B cell (primary cell): ENCODE data around the gene LACTB. TPM values are rescaled to one million over a fixed set of nuclear protein-coding genes. Genes with fewer than 3 reads are reported as not detected.

Experiments used
- ATAC-seq: fragments of 200-7000 bp; cut with Tn5 transposase; one replicate; pipeline ENCODE4 v1.10.0; 2021; ENCODE audit warnings: low read depth, mild to moderate bottlenecking, moderate number of reproducible peaks, moderate library complexity
- CTCF ChIA-PET: fragments of 350-600 bp; sonication (Branson Sonifier 250); formaldehyde crosslinking; loops from one replicate; lab custom pipeline; 2021; ENCODE audit warnings: antibody characterized with exemption, inconsistent platforms; lab: Charles Lee
- POLR2A ChIA-PET: fragments of 350-600 bp; sonication (Branson Sonifier 250); formaldehyde crosslinking; loops from one replicate; lab custom pipeline; 2021; ENCODE audit warnings: antibody characterized with exemption; lab: Charles Lee
- DNase-seq: peaks from one replicate; pipeline ENCODE4 v3.0.0; 2013
- H2AFZ ChIP-seq: 2 replicates; pipeline ENCODE4 v1.6.1; 2012; ENCODE audit warnings: mild to moderate bottlenecking, low read depth, low read length; ENCODE audit not compliant: insufficient read depth, poor library complexity, severe bottlenecking
- H3K27ac ChIP-seq, 2 donors: 1 replicate in 1 of 2; 2 replicates in 1 of 2; pipeline ENCODE4 v1.5.1; 2012 to 2013; ENCODE audit warnings: low read length in 2 of 2, mild to moderate bottlenecking in 2 of 2, moderate library complexity in 1 of 2
- H3K27me3 ChIP-seq, 4 experiments: fragments of 200-600 bp in 1 of 4; sonication (generic) in 1 of 4; replicated peaks in 1 of 4; 1 replicate in 2 of 4; 2 replicates in 2 of 4; pipeline versions ENCODE4 v1.6.1 to v1.7.0; 2013 to 2016; ENCODE audit warnings: low read length in 3 of 4, mild to moderate bottlenecking in 2 of 4, mixed read lengths in 1 of 4, moderate library complexity in 1 of 4; ENCODE audit not compliant: insufficient read depth in 4 of 4, control insufficient read depth in 3 of 4; ENCODE audit errors: control extremely low read depth in 1 of 4
- H3K36me3 ChIP-seq, 2 experiments: replicated peaks in 1 of 2; 1 replicate in 1 of 2; 2 replicates in 1 of 2; pipeline versions ENCODE4 v1.6.1 to v1.7.1; 2013; ENCODE audit warnings: low read length in 1 of 2; ENCODE audit not compliant: insufficient read depth in 2 of 2, control insufficient read depth in 1 of 2; ENCODE audit errors: control extremely low read depth in 1 of 2, extremely low read depth in 1 of 2
- H3K4me1 ChIP-seq, 2 donors: fragments of 200-600 bp in 1 of 2; sonication (generic) in 1 of 2; 1 replicate in 1 of 2; 2 replicates in 1 of 2; pipeline versions ENCODE4 v1.5.1 to v1.6.1; 2013 to 2017; ENCODE audit warnings: low read length in 2 of 2; ENCODE audit not compliant: control insufficient read depth in 2 of 2, insufficient read depth in 2 of 2
- H3K4me2 ChIP-seq: replicated peaks from 2 replicates; pipeline ENCODE3; 2012; ENCODE audit warnings: mild to moderate bottlenecking, low read depth, low read length; ENCODE audit not compliant: poor library complexity, severe bottlenecking
- H3K4me3 ChIP-seq, 5 experiments: fragments of 200-600 bp in 1 of 5; sonication (generic) in 1 of 5; 1 replicate in 3 of 5; 2 replicates in 2 of 5; pipeline versions ENCODE4 v1.5.1 to v1.7.0; 2011 to 2016; ENCODE audit warnings: low read length in 4 of 5, mild to moderate bottlenecking in 4 of 5, low read depth in 2 of 5, control low read depth in 1 of 5, moderate library complexity in 1 of 5; ENCODE audit not compliant: insufficient read depth in 1 of 5; ENCODE audit errors: control extremely low read depth in 1 of 5, extremely low read depth in 1 of 5
- H3K79me2 ChIP-seq: fragments of 200-600 bp; sonication (generic); one replicate; pipeline ENCODE4 v1.6.0; 2016; ENCODE audit warnings: low read length; ENCODE audit not compliant: control insufficient read depth, insufficient read depth
- H3K9ac ChIP-seq: fragments of 200-600 bp; sonication (generic); 2 replicates; pipeline ENCODE4 v1.6.1; 2017; ENCODE audit warnings: mild to moderate bottlenecking, low read length, moderate library complexity
- H3K9me3 ChIP-seq, 3 donors: one replicate each; pipeline versions ENCODE4 v1.6.1 to v1.7.1; 2013; ENCODE audit warnings: low read length in 2 of 3; ENCODE audit not compliant: control insufficient read depth in 2 of 3, insufficient read depth in 1 of 3; ENCODE audit errors: control extremely low read depth in 1 of 3
- H4K20me1 ChIP-seq: 2 replicates; pipeline ENCODE4 v1.6.0; 2012; ENCODE audit warnings: mild to moderate bottlenecking, low read length; ENCODE audit not compliant: insufficient read depth, control insufficient read depth, poor library complexity, severe bottlenecking
- H3K27ac Mint-ChIP-seq: one replicate; pipeline ENCODE4 v1.8.0; 2021; ENCODE audit warnings: mixed read lengths
- H3K27me3 Mint-ChIP-seq: one replicate; pipeline ENCODE4 v1.8.0; 2021; ENCODE audit warnings: mixed read lengths
- H3K4me1 Mint-ChIP-seq: one replicate; pipeline ENCODE4 v1.8.0; 2021; ENCODE audit warnings: mixed read lengths
- H3K4me3 Mint-ChIP-seq: one replicate; pipeline ENCODE4 v1.8.0; 2021; ENCODE audit warnings: mixed read lengths
- H3K9me3 Mint-ChIP-seq: one replicate; pipeline ENCODE4 v1.8.0; 2022; ENCODE audit warnings: mixed read lengths; ENCODE audit not compliant: insufficient read depth
- EZH2 ChIP-seq: IDR thresholded peaks from 2 replicates; pipeline ENCODE4 v1.6.1; 2012; ENCODE audit warnings: borderline replicate concordance, low read depth, mild to moderate bottlenecking, moderate library complexity, low read length; ENCODE audit not compliant: insufficient read depth, poor library complexity, severe bottlenecking
- WGBS: methylation state at CpG from one replicate; pipeline ENCODE4 v1.1.5; 2013; ENCODE audit warnings: missing lambda C conversion rate; ENCODE audit not compliant: insufficient coverage; 5-methylcytosine and 5-hydroxymethylcytosine counted together
- intact Hi-C: fragments of 100-400 bp; cut with micrococcal nuclease; formaldehyde crosslinking; loops from one replicate; pipeline ENCODE4 v1.10.0; 2022
- polyA plus RNA-seq: library from polyadenylated mRNA; depleted of rRNA; stranded (reverse); fragments of >200 nt; gene quantifications from 2 replicates; pipeline ENCODE4 v1.2.3, GENCODE V29; 2012
- total RNA-seq, 2 donors: library from RNA; stranded (reverse); fragments of 120-200 nt in 1 of 2; gene quantifications; 1 replicate in 1 of 2; 2 replicates in 1 of 2; pipeline versions ENCODE4 v1.2.3 to v1.2.4, GENCODE V29; 2013 to 2022
- TF ChIP-seq, protein P1 (sequence below): fragments of 200-600 bp; IDR thresholded peaks from one replicate; pipeline ENCODE4 v1.8.0; 2022; ENCODE audit warnings: antibody characterized with exemption, mild to moderate bottlenecking

Gene LACTB
- total and polyA plus RNA-seq, 2 donors (not counting 1 experiment from before 2014, with no cell fraction given) = 5.0 to 20.0 TPM

DNA sequence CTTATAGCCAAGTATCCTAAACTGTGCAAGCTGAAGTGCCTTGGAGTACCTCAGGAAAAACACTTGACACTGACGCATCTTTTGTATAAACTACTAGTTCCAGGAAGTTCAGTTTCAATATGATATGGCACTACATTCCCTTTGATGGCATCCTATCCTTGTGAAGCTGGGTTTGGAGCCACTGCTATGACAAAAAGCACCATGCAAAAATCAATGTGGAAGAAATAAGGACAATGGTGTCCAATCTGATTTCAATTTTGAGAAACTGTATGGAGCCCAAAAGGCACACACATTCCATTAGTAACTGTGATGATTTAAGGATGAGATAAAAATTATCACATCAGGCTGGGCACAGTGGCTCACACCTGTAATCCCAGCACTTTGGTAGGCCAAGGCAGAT is 30.0 kb downstream of the LACTB start:
- Histone ChIP-seq H3K9me3 (no peaks in the 10 kb centered on the region), H3K27ac (no peak overlapping the region), H3K79me2 (peaks cover 9% of the 10 kb centered on the region), H3K4me1 (peaks cover 3 to 7% of the 10 kb centered on the region in 2 donors), H3K36me3 (peaks cover 4 to 28% of the 10 kb centered on the region in 2 experiments), H3K4me2 (no peak overlapping the region), H3K4me3 (no peak overlapping the region), H3K9ac (no peak overlapping the region), H2AFZ (no peak overlapping the region), H3K27me3 (no peaks in the 10 kb centered on the region), H4K20me1 (no peaks in the 10 kb centered on the region)
- POLR2A ChIA-PET = no interaction called here
- ATAC-seq (no peak), DNase-seq (no peak)
- Mint-ChIP-seq H3K4me1 (peaks cover 18% of the 10 kb centered on the region), H3K4me3 (no peak overlapping the region), H3K9me3 (no peaks in the 10 kb centered on the region), H3K27me3 (no peaks in the 10 kb centered on the region), H3K27ac (no peak overlapping the region)
- TF ChIP-seq, protein P1, sequence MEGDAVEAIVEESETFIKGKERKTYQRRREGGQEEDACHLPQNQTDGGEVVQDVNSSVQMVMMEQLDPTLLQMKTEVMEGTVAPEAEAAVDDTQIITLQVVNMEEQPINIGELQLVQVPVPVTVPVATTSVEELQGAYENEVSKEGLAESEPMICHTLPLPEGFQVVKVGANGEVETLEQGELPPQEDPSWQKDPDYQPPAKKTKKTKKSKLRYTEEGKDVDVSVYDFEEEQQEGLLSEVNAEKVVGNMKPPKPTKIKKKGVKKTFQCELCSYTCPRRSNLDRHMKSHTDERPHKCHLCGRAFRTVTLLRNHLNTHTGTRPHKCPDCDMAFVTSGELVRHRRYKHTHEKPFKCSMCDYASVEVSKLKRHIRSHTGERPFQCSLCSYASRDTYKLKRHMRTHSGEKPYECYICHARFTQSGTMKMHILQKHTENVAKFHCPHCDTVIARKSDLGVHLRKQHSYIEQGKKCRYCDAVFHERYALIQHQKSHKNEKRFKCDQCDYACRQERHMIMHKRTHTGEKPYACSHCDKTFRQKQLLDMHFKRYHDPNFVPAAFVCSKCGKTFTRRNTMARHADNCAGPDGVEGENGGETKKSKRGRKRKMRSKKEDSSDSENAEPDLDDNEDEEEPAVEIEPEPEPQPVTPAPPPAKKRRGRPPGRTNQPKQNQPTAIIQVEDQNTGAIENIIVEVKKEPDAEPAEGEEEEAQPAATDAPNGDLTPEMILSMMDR = no peak
- no peak for TF ChIP-seq EZH2
- 80% methylated on average over 1 of the region's 1 CpG for WGBS
- intact Hi-C loops = no loop called here
- CTCF ChIA-PET = no interaction called here

DNA sequence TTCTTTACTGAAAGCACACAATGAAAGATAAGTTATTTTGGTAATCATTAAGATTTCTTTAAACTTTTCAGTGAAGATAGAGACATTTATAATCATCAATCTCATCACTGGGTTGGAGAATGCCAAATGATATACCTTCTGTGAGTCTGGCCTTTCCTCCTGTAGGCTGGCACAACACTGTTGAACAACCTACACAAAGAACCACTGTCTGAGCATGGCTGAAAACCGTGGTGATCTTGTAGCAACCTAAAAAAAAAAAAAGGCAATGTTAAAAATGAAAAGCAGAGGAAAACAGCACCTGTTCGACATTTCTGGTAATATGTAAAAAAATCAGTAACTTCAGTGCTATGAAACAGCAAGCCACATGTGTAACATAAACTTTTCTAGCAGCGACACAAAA is 33.8 kb downstream of the LACTB start:
- ATAC-seq (no peak), DNase-seq (no peak)
- Mint-ChIP-seq H3K4me1 (peaks cover 23% of the 10 kb centered on the region), H3K27me3 (no peaks in the 10 kb centered on the region), H3K4me3 (peak overlapping the region; percentile 61), H3K27ac (peak overlapping the region; percentile 26), H3K9me3 (no peaks in the 10 kb centered on the region)
- Histone ChIP-seq H3K4me3 (no peak overlapping the region), H3K36me3 (peaks cover 4 to 25% of the 10 kb centered on the region in 2 experiments), H3K4me2 (no peak overlapping the region), H3K79me2 (peaks cover 26% of the 10 kb centered on the region), H3K27ac (no peak overlapping the region), H3K9me3 (no peaks in the 10 kb centered on the region), H2AFZ (no peak overlapping the region), H3K9ac (no peak overlapping the region), H3K27me3 (no peaks in the 10 kb centered on the region), H3K4me1 (peaks cover 11% of the 10 kb centered on the region in 2 donors), H4K20me1 (no peaks in the 10 kb centered on the region)
- ChIA-PET CTCF (no interaction called here), POLR2A (no interaction called here)
- no CpG with 5 or more reads among the region's 3 CpGs for WGBS
- TF ChIP-seq, protein P1 = no peak
- TF ChIP-seq EZH2 = no peak
- intact Hi-C loops = loop anchor here (5.0 kb wide), 1 partner anchor 87 kb away; no protein-coding TSS in a partner anchor
